ENCODE data around the gene DNAJB6. TPM values are rescaled to one million over a fixed set of nuclear protein-coding genes. Genes with fewer than 3 reads are reported as not detected.

Gene DNAJB6
- total and polyA plus RNA-seq, 7 donors: 71.5 to 145 (median 120) TPM

- Histone ChIP-seq H3K27me3 (no peaks in the 10 kb centered on the region), H3K27ac (no peak overlapping the region), H3K9me3 (no peaks in the 10 kb centered on the region), H3K36me3 (peaks cover 0 to 36% (median 9%) of the 10 kb centered on the region in 4 donors), H3K4me3 (no peak overlapping the region), H3K4me1 (peaks cover 0 to 71% (median 53%) of the 10 kb centered on the region in 4 donors)
- DNase-seq: no peak
- WGBS, 2 donors: 84 to 86% methylated on average over 21 to 24 of the region's 24 CpGs
- intact Hi-C loops (cut with DNase I): no loop called here
- TF ChIP-seq CTCF (IDR thresholded peaks at IDR 0.05): no peak
- no peak for TF ChIP-seq POLR2A (IDR thresholded peaks at IDR 0.05)
- no peak for TF ChIP-seq POLR2AphosphoS5 (IDR thresholded peaks at IDR 0.05)
- no peak for TF ChIP-seq EP300 (IDR thresholded peaks at IDR 0.05)
These were observed 20.6 kb downstream of the DNAJB6 start for GRCh38 chr7:157357129-157358040.

- Histone ChIP-seq H3K4me3 (no peak overlapping the region), H3K27ac (no peak overlapping the region), H3K27me3 (no peaks in the 10 kb centered on the region), H3K4me1 (peaks cover 0 to 63% (median 46%) of the 10 kb centered on the region in 4 donors), H3K9me3 (no peaks in the 10 kb centered on the region), H3K36me3 (peaks cover 5 to 44% (median 13%) of the 10 kb centered on the region in 4 donors)
- no peak for TF ChIP-seq POLR2AphosphoS5 (IDR thresholded peaks at IDR 0.05)
- no peak for TF ChIP-seq CTCF (IDR thresholded peaks at IDR 0.05)
- no peak for TF ChIP-seq POLR2A (IDR thresholded peaks at IDR 0.05)
- TF ChIP-seq EP300 (IDR thresholded peaks at IDR 0.05): no peak
- no peak for DNase-seq
- 70 to 89% methylated on average over 13 of the region's 13 CpGs for WGBS, 2 donors
- intact Hi-C loops (cut with DNase I): no loop called here
These were observed 21.4 kb downstream of the DNAJB6 start for GRCh38 chr7:157358041-157358752.

GRCh38 chr7:157358753-157359096 lies 21.9 kb downstream of the DNAJB6 start:
- no peak for TF ChIP-seq POLR2A (IDR thresholded peaks at IDR 0.05)
- no peaks in the 10 kb centered on the region for H3K27me3 ChIP-seq
- no peak for DNase-seq
- no peak overlapping the region for H3K4me3 ChIP-seq
- peaks cover 0 to 61% (median 45%) of the 10 kb centered on the region in 4 donors for H3K4me1 ChIP-seq
- no peak overlapping the region for H3K27ac ChIP-seq
- intact Hi-C loops (cut with DNase I): no loop called here
- H3K9me3 ChIP-seq: no peaks in the 10 kb centered on the region
- 70 to 97% methylated on average over 4 of the region's 4 CpGs for WGBS, 2 donors
- peaks cover 10 to 49% (median 17%) of the 10 kb centered on the region in 4 donors for H3K36me3 ChIP-seq

DNA sequence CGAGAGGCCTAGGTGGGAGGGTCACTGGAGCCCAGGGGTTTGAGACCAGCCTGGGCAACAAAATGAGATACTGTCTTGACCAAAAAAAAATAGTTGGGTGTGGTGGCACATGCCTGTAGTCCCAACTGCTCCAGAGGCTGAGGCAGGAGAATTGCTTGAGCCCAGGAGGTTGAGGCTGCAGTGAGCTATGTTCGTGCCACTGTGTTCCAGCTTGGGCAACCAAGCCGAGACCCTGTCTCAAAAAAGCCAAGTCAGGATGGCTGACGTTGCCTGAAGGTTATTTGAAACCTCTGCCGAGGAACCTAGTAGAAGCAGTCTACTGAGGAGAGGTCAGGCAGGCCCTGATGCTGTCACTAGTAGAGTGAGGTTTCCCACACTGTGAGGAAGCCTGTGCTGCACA lies 22.8 kb downstream of the DNAJB6 start:
- WGBS, 2 donors: 93 to 94% methylated on average over 5 of the region's 5 CpGs
- Histone ChIP-seq H3K27me3 (no peaks in the 10 kb centered on the region), H3K9me3 (no peaks in the 10 kb centered on the region), H3K4me3 (no peak overlapping the region), H3K36me3 (peaks cover 12 to 58% (median 18%) of the 10 kb centered on the region in 4 donors), H3K27ac (no peak overlapping the region), H3K4me1 (peaks cover 0 to 52% (median 40%) of the 10 kb centered on the region in 4 donors)
- intact Hi-C loops (cut with DNase I): no loop called here
- DNase-seq: no peak
- TF ChIP-seq POLR2AphosphoS5 (IDR thresholded peaks at IDR 0.05) (no peak), POLR2A (IDR thresholded peaks at IDR 0.05) (no peak), CTCF (IDR thresholded peaks at IDR 0.05) (no peak), EP300 (IDR thresholded peaks at IDR 0.05) (no peak)

DNA sequence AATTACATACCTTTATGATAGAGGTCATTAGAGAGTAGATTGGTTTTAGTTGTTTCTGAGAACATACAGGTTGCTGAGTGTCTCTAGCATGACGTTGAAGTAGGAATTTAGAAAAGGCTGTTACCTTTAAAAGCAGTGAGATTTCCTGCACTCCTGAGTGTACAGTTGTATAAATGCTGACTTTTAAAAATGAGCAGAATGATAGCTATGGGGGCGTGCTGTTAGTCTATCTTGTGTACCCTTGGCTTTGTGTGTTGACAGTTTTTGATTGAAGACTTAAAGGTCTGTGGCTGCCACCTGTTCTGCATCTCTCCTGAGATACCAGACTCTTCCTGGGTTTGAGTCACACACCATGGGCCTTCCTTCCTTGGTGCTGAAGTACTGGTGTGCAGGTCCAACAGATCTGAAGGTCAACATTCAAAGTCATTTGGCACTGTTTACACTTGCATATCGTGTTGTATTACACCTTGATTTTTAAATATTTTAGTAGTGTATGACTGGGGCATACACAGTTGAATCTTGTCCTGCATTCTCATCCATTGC lies 23.8 kb downstream of the DNAJB6 start:
- whole genome bisulfite sequencing, 2 donors: 43 to 68% methylated on average over 3 of the region's 3 CpGs
- intact Hi-C loops (cut with DNase I): no loop called here
- Histone ChIP-seq H3K27ac (no peak overlapping the region), H3K9me3 (no peaks in the 10 kb centered on the region), H3K27me3 (no peaks in the 10 kb centered on the region), H3K4me3 (no peak overlapping the region), H3K36me3 (peaks cover 12 to 67% (median 20%) of the 10 kb centered on the region in 4 donors), H3K4me1 (peaks cover 0 to 42% (median 30%) of the 10 kb centered on the region in 4 donors)
- DNase-seq: no peak
- TF ChIP-seq POLR2AphosphoS5 (IDR thresholded peaks at IDR 0.05): no peak
- TF ChIP-seq POLR2A (IDR thresholded peaks at IDR 0.05): no peak
- TF ChIP-seq CTCF (IDR thresholded peaks at IDR 0.05): no peak
- TF ChIP-seq EP300 (IDR thresholded peaks at IDR 0.05): no peak
